SJSA1 (cell line): Measurements from ENCODE around the gene SYT12. TPM values are rescaled to one million over a fixed set of nuclear protein-coding genes. Genes with fewer than 3 reads are reported as not detected.
A peak's percentile ranks its signal among the peaks of the same experiment; 100 is the strongest.

Source experiments
- DNase-seq, 2 experiments: peaks; one replicate each; pipeline ENCODE4 v3.0.0-alpha.2; 2015 to 2020; ENCODE audit warnings: low spot score in 2 of 2, low read depth in 1 of 2
- H3K27ac ChIP-seq: fragments of 250-450 bp; sonication (Bioruptor Pico); 2 replicates; pipeline ENCODE4 v1.5.1; 2020; ENCODE audit warnings: mild to moderate bottlenecking, moderate library complexity
- H3K27me3 ChIP-seq: fragments of 250-450 bp; sonication (Bioruptor Pico); replicated peaks from 2 replicates; pipeline ENCODE4 v1.5.1; 2020; ENCODE audit warnings: mild to moderate bottlenecking, moderate library complexity
- H3K36me3 ChIP-seq: fragments of 250-450 bp; sonication (Bioruptor Pico); 2 replicates; pipeline ENCODE4 v1.5.1; 2020; ENCODE audit warnings: mild to moderate bottlenecking
- H3K4me1 ChIP-seq: fragments of 250-450 bp; sonication (Bioruptor Pico); replicated peaks from 2 replicates; pipeline ENCODE4 v1.6.1; 2021; ENCODE audit warnings: mild to moderate bottlenecking
- H3K4me3 ChIP-seq: fragments of 250-450 bp; sonication (Bioruptor Pico); 2 replicates; pipeline ENCODE4 v1.5.1; 2020; ENCODE audit warnings: mild to moderate bottlenecking
- H3K9me3 ChIP-seq: fragments of 250-450 bp; sonication (Bioruptor Pico); replicated peaks from 2 replicates; pipeline ENCODE4 v1.5.1; 2020; ENCODE audit warnings: mild to moderate bottlenecking
- total RNA-seq: library from RNA; depleted of rRNA; stranded (reverse); fragments of >200 nt; shearing (Covaris generic); gene quantifications from 2 replicates; pipeline ENCODE4 v1.2.3, GENCODE V29; 2014

Gene SYT12
- total RNA-seq, 1 experiment from 2014 or later: 0.29 TPM

DNA sequence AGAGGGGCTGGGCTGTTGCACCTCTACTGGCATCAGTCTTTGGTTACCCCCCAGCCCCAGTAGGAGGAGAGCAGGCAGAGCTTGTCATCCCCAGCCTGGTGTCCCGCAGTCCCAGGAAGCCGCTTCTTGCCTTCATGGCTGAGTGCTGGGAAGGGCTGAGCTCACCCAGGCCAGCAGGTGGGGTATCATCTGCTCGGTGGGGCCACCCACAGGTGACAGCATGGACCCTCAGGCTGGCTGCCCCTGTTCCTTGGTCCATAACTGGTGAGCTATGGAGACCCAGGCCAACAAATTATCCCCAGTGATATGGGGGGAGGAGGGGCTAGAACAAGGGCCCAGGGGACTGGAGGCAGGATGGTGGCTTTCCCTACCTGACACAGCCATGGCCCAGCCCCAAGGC lies 27.2 kb downstream of the SYT12 start:
- peaks cover 28% of the 10 kb centered on the region for H3K4me1 ChIP-seq
- peak in 1 of 2 experiments; percentile 47 for DNase-seq
- H3K27me3 ChIP-seq: no peaks in the 10 kb centered on the region
- H3K27ac ChIP-seq: no peak overlapping the region
- H3K4me3 ChIP-seq: no peak overlapping the region
- H3K36me3 ChIP-seq: no peaks in the 10 kb centered on the region
- no peaks in the 10 kb centered on the region for H3K9me3 ChIP-seq

DNA sequence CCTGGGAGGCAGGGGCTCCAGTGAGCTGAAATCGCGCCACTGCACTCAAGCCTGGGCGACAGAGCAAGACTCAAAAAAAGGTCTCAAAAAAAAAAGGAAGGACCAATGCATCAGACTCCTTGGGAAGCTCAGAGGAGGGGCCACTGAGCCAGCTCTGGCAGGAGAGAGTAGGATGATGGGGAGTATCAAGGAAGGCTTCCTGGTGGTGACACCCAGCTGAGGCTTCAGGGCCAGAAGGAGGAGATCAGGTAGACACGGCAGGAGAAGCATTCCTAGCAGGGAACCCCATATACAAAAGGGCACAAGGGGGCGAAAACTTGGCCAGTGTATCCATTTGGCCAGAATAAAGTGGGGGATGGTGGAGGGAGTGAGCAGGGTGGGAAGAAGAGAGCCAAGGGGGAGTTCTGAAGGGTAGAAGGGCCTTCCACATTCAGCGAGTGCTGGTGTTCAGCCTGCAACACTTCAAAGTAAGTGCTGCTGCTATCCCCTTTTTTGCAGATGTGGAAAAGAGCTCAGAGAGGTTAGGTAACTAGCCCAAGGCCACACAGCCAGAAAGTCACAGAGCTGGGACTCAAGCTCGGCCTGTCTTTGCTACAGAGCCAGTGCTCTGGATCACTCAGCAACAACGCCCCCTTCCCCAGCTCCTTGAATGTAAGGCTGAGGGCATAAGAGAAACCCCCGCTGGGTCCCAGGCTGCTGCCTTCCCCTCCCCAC lies 28.4 kb downstream of the SYT12 start:
- Histone ChIP-seq H3K9me3 (no peaks in the 10 kb centered on the region), H3K36me3 (no peaks in the 10 kb centered on the region), H3K27ac (no peak overlapping the region), H3K27me3 (no peaks in the 10 kb centered on the region), H3K4me3 (no peak overlapping the region), H3K4me1 (peaks cover 28% of the 10 kb centered on the region)
- DNase-seq: no peak

DNA sequence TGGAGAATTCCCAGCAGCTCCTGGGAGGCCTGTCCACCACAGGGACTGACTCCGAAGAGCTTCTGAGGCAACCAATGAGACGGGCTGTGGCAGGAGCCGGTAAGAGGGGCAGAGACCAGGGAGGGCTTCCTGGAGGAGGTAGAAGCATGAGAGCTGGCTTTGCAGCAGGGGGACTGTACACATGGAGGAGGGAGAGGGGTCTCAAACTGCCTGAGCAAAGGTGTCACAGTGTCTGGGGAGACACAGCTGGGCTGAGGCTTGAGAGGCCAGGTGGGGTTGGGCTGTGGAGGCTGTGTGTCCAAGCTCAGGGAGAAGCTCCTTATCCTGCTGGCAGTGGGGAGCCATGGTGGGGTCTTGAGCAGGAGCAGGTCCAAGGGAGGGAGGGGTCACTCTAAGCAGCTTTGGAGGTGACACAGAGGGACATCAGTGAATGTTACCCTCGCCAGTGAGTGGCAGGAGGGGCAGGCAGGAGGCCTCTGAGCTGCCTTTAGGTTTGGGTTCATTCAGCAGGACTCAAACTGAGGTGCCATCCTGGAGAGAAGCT lies 29.1 kb downstream of the SYT12 start:
- H3K27ac ChIP-seq: no peak overlapping the region
- H3K4me1 ChIP-seq: peaks cover 28% of the 10 kb centered on the region
- no peaks in the 10 kb centered on the region for H3K9me3 ChIP-seq
- DNase-seq: peak in 1 of 2 experiments; percentile 50
- no peaks in the 10 kb centered on the region for H3K27me3 ChIP-seq
- no peaks in the 10 kb centered on the region for H3K36me3 ChIP-seq
- no peak overlapping the region for H3K4me3 ChIP-seq

DNA sequence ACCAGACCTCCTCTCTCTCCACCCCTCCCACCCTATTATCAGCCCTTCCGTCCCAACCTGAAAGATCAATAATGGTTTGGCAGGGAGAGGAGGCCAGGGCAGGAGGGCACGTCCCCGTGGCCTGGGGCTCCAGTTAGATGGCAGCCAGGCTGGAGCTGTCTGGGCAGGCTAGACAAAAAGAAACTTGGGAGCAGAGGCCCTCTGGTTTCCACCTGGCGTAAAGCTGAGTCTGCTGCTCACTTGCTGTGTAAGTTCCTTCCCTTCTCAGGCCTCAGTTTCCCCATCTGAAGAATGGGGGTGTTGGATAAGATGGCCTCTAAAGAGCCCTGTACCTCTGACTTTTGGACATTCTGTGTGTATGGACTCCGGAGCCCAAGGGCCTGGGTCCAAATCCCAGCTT lies 30.0 kb downstream of the SYT12 start:
- H3K27ac ChIP-seq: no peak overlapping the region
- no peak for DNase-seq
- H3K36me3 ChIP-seq: no peaks in the 10 kb centered on the region
- no peak overlapping the region for H3K4me3 ChIP-seq
- no peaks in the 10 kb centered on the region for H3K27me3 ChIP-seq
- H3K9me3 ChIP-seq: no peaks in the 10 kb centered on the region
- H3K4me1 ChIP-seq: peaks cover 28% of the 10 kb centered on the region

DNA sequence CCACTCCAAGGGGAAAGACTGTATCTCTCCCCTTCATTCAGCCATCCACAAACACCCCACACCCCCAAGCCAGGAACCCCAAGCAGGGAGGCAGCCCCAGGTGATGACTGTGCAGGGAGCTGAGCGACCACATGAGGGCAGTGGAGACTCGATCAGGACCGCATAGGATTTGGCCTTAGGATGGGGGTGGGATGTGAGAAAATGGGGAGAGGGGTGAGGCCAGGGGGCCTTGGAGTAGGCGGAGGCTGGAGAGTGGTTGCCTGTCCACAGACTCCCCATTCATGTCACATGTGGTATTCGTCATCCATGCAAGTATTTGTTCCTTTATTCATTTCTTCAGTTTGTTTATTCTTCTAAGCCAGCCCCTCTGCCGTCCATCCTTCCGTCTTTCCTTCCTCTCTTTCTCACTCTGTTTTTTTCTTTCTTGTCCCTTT lies 31.0 kb downstream of the SYT12 start:
- Histone ChIP-seq H3K27ac (peak overlapping the region; percentile 90), H3K36me3 (no peaks in the 10 kb centered on the region), H3K4me1 (peaks cover 28% of the 10 kb centered on the region), H3K9me3 (no peaks in the 10 kb centered on the region), H3K4me3 (no peak overlapping the region), H3K27me3 (no peaks in the 10 kb centered on the region)
- peak; percentile 86 to 87 for DNase-seq

DNA sequence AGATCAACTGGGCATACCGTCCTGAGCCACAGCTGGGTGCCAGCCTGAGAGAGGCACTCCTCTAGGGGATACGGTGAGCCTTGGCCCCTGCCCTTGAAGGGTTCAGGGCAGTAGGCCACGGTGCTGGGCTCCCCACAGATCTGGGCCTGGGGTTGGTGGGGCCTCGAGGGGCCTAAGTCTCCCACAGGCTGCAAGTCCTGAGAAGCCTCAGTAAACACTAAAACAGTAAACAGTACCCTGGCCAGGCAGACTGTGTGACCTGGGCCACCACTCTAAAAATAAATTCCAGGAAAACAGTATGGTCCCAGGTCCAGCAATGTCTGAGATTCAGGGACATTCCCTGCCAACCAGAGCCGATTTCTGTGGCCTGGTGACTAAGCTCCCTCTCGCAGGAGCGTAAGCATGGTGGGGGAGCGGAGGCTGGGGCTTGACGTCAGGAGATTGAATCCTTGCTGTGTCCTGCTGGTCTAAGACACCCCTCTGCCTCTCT lies 31.5 kb downstream of the SYT12 start:
- peak; percentile 94 to 97 for DNase-seq
- Histone ChIP-seq H3K4me3 (no peak overlapping the region), H3K27ac (peak overlapping the region; percentile 90), H3K36me3 (no peaks in the 10 kb centered on the region), H3K27me3 (no peaks in the 10 kb centered on the region), H3K9me3 (no peaks in the 10 kb centered on the region), H3K4me1 (peaks cover 28% of the 10 kb centered on the region)

DNA sequence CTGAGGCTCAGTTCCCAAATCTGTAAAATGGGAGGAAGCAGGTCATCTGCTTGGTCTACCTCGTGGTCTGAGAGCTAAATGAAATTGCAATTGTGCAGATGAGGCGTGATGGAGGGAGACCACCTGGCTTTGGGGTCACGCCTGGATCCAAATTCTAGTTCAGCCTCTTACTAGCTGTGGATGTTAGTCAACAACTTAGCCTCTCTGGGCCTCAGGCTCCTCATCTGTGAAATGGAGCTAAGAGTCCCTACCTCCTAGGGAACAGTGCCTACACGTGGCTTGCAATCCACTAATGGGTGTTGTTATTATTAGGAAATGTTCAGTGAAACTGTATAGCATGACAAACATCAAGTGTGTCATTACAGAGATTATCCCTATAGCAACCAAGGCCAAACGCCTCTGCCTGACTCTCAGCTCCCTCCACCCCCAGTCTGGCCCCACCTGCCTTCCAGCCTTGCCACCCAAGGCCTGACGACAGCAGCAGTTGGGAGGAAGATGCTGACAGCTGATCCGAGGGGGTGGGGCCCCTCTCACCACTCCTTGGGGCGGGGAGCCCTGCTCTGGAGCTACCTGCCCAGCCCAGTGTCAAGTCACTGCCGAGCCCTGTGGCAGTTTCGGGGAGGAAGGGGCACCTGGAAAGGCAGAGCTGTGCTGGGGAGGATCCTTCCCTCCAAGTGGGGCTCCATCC lies 32.0 kb downstream of the SYT12 start:
- H3K27me3 ChIP-seq: no peaks in the 10 kb centered on the region
- peaks cover 28% of the 10 kb centered on the region for H3K4me1 ChIP-seq
- H3K36me3 ChIP-seq: no peaks in the 10 kb centered on the region
- DNase-seq: peak in 1 of 2 experiments; percentile 81
- peak overlapping the region; percentile 90 for H3K27ac ChIP-seq
- no peak overlapping the region for H3K4me3 ChIP-seq
- no peaks in the 10 kb centered on the region for H3K9me3 ChIP-seq

DNA sequence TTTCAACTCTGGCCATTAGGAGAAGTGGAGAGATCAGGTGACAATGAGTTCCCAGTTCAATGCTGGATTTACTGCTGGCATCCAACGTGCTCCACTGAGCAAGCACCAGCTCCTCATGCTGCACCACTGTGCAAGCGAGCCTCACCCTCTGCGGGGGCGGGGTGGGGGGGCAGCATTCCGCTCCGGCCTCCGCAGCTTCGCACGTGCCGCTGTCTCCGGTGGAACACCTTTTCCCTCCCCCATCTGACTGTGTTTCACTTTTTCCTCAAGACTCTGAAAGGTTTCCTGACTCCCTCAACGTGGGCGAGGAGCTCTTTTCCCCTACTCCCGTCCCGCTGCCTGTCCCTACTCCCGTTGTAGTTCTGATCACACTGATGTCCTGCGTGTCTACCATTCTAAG lies 32.9 kb downstream of the SYT12 start:
- no peak for DNase-seq
- H3K4me3 ChIP-seq: no peak overlapping the region

DNA sequence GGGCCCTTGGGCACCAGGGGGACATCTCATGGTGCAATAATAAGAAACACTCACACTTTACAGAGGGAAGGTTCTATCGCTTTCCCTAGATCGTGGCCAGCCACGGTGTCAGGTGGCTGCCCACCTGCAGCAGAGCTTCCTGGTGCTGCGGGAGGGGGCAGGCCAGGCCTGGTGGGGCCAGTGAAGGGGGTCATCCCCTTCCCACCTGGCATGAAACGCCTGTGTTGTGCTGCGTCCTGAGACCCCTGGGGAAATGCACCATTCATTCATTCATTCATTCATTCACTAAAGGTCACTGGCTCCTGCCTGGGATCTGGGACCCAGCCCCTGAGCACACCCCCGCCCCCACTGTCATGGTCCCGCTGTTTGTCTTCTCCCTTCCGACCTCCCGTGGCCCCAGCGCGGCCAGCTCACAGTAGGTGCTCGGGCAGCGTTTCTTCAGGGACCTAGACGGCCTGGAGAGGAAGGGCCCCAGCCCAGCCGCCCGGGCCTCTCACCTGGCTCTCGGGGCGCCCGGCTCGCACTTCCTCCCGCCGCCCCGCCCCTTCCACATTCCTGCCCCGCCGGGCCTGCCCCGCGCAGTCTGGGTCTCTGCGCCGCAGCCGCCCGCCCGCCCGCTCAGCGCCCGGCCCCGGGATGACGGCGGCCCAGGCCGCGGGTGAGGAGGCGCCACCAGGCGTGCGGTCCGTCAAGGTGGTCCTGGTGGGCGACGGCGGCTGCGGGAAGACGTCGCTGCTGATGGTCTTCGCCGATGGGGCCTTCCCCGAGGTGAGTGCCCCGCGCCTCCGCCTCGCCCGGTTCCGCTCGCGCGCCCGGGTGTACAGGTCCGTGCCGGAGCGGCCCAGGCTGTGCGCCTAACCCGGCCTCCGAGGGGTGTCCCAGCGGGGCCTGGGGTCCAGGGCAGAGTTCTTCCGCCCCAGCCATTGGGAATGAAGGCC lies 33.6 kb downstream of the SYT12 start, which contains the start of gene RHOD:
RHOD (plus strand) TSS at position 581 of the 938 bp plus-strand sequence; CDS start at position 637, 56 bp downstream.
- H3K9me3 ChIP-seq: no peaks in the 10 kb centered on the region
- H3K4me1 ChIP-seq: peaks cover 28% of the 10 kb centered on the region
- H3K4me3 ChIP-seq: no peak within 1 kb of the TSS
- H3K27ac ChIP-seq: no peak within 1 kb of the TSS
- DNase-seq: no peak
- H3K27me3 ChIP-seq: no peaks in the 10 kb centered on the region
- H3K36me3 ChIP-seq: no peaks in the 10 kb centered on the region

More for the DNA sequence above, 32.9 kb downstream of the SYT12 start:
- Histone ChIP-seq H3K9me3 (no peaks in the 10 kb centered on the region), H3K36me3 (no peaks in the 10 kb centered on the region), H3K4me1 (peaks cover 28% of the 10 kb centered on the region), H3K27me3 (no peaks in the 10 kb centered on the region), H3K27ac (no peak overlapping the region)

DNA sequence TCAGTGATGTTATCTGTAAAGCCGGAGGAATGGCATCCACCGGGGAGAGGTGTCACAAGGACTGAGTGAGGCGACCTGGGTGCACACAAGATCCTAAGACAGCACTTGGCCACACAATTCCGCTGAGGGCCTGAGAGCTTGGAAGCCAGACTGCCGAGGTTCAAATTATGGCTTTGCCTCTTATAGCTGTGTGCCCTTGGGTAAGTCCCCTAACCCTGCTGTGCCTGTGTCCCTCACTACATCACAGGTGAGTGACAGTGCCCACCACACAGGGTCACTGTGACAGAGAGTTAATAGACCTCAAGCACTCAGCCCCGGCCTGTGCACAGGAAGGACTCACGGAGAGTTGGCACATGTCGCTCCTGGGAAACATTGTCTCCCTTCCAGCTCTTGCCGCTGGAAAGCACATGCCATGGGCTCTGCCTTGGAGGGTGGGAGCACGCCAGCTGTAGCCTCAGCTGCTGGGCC lies 34.3 kb downstream of the SYT12 start:
- DNase-seq: no peak
- no peaks in the 10 kb centered on the region for H3K9me3 ChIP-seq
- H3K27ac ChIP-seq: no peak overlapping the region
- H3K36me3 ChIP-seq: no peaks in the 10 kb centered on the region
- H3K4me3 ChIP-seq: no peak overlapping the region
- no peaks in the 10 kb centered on the region for H3K27me3 ChIP-seq
- peaks cover 30% of the 10 kb centered on the region for H3K4me1 ChIP-seq

DNA sequence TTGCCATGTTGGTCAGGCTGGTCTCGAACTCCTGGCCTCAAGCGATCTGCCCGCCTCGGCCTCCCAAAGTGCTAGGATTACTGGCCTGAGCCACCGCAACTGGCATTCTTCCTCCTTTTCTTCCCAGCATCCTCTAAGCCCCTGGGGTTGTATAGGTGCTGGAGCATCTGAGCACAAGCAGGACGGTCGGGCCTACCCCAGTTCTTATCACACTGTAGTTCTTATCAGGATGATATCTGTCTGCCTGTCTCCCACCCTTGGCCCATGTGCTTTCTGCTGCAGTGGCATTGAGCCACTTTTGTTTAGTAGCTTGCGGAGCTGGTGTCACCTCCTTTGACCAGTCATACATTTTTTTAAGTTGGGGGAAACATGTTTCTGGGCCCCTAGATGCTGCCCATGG lies 35.6 kb downstream of the SYT12 start:
- no peak for DNase-seq

DNA sequence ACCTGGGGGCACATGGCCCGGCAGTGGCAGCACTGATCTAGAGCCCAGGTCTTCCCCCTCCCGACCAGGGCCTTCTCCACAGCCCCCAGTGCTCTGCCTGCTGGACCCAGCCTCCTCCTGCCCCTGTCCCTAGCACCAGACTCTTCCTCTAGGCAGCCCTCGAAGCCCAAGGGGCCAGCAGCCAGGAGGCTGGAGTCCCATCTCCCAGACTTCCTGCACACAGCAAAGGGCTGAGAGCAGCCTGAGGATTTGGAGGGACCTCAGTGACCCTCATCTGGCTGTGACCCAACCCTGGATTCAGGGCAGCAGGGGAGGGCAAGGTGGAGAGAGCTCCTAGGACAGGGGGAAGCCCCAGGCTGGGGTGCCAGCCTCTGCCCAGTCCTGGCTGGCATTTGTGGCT lies 36.7 kb downstream of the SYT12 start:
- no peaks in the 10 kb centered on the region for H3K27me3 ChIP-seq
- no peak overlapping the region for H3K27ac ChIP-seq
- H3K4me1 ChIP-seq: peaks cover 13% of the 10 kb centered on the region
- DNase-seq: no peak
- H3K4me3 ChIP-seq: no peak overlapping the region
- H3K9me3 ChIP-seq: no peaks in the 10 kb centered on the region
- H3K36me3 ChIP-seq: no peaks in the 10 kb centered on the region

More for the DNA sequence above, 35.6 kb downstream of the SYT12 start:
- Histone ChIP-seq H3K27me3 (no peaks in the 10 kb centered on the region), H3K4me1 (peaks cover 25% of the 10 kb centered on the region), H3K4me3 (no peak overlapping the region), H3K36me3 (no peaks in the 10 kb centered on the region), H3K27ac (no peak overlapping the region), H3K9me3 (no peaks in the 10 kb centered on the region)

DNA sequence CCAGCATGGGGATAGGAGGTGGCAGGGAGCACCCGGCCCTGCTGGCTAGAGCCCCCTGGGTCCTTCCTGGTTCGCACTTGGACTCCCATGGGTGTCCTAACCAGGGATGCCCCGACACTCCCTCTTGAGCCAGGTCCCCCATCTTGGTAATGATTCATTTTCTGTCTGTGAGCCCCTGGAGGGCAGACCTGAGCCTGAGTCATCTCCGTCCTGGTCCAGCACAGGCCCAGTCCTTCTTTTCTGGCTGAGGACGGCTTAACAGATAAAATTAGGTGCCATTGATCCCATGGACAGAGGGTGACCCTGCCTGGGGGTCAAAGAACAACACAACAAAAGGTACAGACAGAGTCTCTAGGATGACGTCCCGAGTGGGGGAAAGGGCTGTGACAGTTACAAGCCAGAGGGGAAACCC lies 37.2 kb downstream of the SYT12 start:
- no peaks in the 10 kb centered on the region for H3K27me3 ChIP-seq
- no peak for DNase-seq

More for the DNA sequence above, 37.2 kb downstream of the SYT12 start:
- no peak overlapping the region for H3K27ac ChIP-seq
- H3K9me3 ChIP-seq: no peaks in the 10 kb centered on the region
- no peaks in the 10 kb centered on the region for H3K36me3 ChIP-seq
- no peak overlapping the region for H3K4me3 ChIP-seq
- H3K4me1 ChIP-seq: peaks cover 9% of the 10 kb centered on the region
